Lung (tissue), 12 donors: ENCODE results near the gene FAT1. TPM values are rescaled to one million over a fixed set of nuclear protein-coding genes. Genes with fewer than 3 reads are reported as not detected.

Experiments used
- ATAC-seq: fragments of 200-7000 bp; cut with Tn5 transposase; one replicate; pipeline ENCODE4 v1.9.1; 2020; ENCODE audit warnings: moderate number of reproducible peaks; ENCODE audit not compliant: insufficient read depth, low FRiP score
- DNase-seq, 3 donors: peaks; one replicate each; pipeline ENCODE4 v3.0.0-alpha.2; 2013 to 2017
- H3K27ac ChIP-seq, 2 donors: one replicate each; pipeline ENCODE4 v1.5.1; 2013; ENCODE audit warnings: mild to moderate bottlenecking in 2 of 2, moderate library complexity in 2 of 2, control low read depth in 1 of 2, inconsistent platforms in 1 of 2, low read depth in 1 of 2, low read length in 1 of 2
- H3K27me3 ChIP-seq, 3 donors: one replicate each; pipeline ENCODE4 v1.5.1; 2013; ENCODE audit warnings: low read length in 2 of 3; ENCODE audit not compliant: control insufficient read depth in 3 of 3, insufficient read depth in 3 of 3
- H3K36me3 ChIP-seq, 4 donors: one replicate each; pipeline ENCODE4 v1.5.1; 2013; ENCODE audit warnings: low read length in 4 of 4, mild to moderate bottlenecking in 1 of 4, moderate library complexity in 1 of 4; ENCODE audit not compliant: control insufficient read depth in 4 of 4, insufficient read depth in 4 of 4
- H3K4me1 ChIP-seq, 5 donors: one replicate each; pipeline ENCODE4 v1.5.1; 2013; ENCODE audit warnings: low read length in 5 of 5, mild to moderate bottlenecking in 2 of 5, moderate library complexity in 1 of 5; ENCODE audit not compliant: control insufficient read depth in 5 of 5, insufficient read depth in 5 of 5
- H3K4me3 ChIP-seq: one replicate; pipeline ENCODE4 v1.5.1; 2013; ENCODE audit warnings: mild to moderate bottlenecking, control low read depth, moderate library complexity
- H3K9ac ChIP-seq, 2 donors: one replicate each; pipeline ENCODE4 v1.5.1; 2013; ENCODE audit warnings: low read length in 2 of 2, control low read depth in 1 of 2; ENCODE audit not compliant: insufficient read depth in 1 of 2
- H3K9me3 ChIP-seq, 4 donors: one replicate each; pipeline ENCODE4 v1.5.1; 2013; ENCODE audit warnings: low read length in 3 of 4, mild to moderate bottlenecking in 1 of 4, moderate library complexity in 1 of 4; ENCODE audit not compliant: control insufficient read depth in 4 of 4, insufficient read depth in 3 of 4
- CTCF ChIP-seq: IDR thresholded peaks from 2 replicates; pipeline ENCODE4 v1.5.1; 2012; ENCODE audit warnings: mild to moderate bottlenecking; ENCODE audit errors: control extremely low read depth, extremely low read depth
- WGBS, 2 donors: extraction: QIAGEN DNeasy Blood & Tissue Kit; methylation state at CpG; one replicate each; pipeline ENCODE4 v1.1.7; 2013; 5-methylcytosine and 5-hydroxymethylcytosine counted together
- polyA plus RNA-seq, 2 donors: library from polyadenylated mRNA; stranded (reverse); fragments of 200-250 nt; gene quantifications; one replicate each; pipeline ENCODE4 v1.2.1, GENCODE V29; 2013
- total RNA-seq, 2 donors: library from RNA; depleted of rRNA in 1 of 2; stranded (reverse); fragments of >200 nt in 1 of 2; gene quantifications; one replicate each; pipeline ENCODE4 v1.2.1, GENCODE V29; 2014 to 2021
- donor health status: control.
- donor health status: control.
- donor health status: Bipolar disorder and iron deficiency.
- donor health status: healthy.
- donor health status: DM: yes; HTN: yes; CAD: no.

The FAT1 gene
- total and polyA plus RNA-seq, 4 donors = 19.4 to 318 (median 72.3) TPM

GRCh38 chr4:186557061-186557460 lies 166.6 kb downstream of the FAT1 start:
- WGBS, 2 donors = 59 to 65% methylated on average over 7 of the region's 7 CpGs

GRCh38 chr4:186554914-186555827 lies 168.5 kb downstream of the FAT1 start, which contains the start of gene MTNR1A:
MTNR1A (minus strand) TSS chr4:186555567; CDS start chr4:186555365, 202 bp downstream.
- Histone ChIP-seq H3K4me1 (peaks cover 0 to 6% (median 3%) of the 10 kb centered on the region in 5 donors), H3K27me3 (peaks cover 0 to 47% (median 33%) of the 10 kb centered on the region in 3 donors), H3K36me3 (no peaks in the 10 kb centered on the region), H3K9ac (no peak within 1 kb of the TSS), H3K27ac (no peak within 1 kb of the TSS), H3K9me3 (peaks cover 0 to 2% (median 0%) of the 10 kb centered on the region in 4 donors), H3K4me3 (peak within 1 kb of the TSS; percentile 4)
- 5 to 7% methylated on average over 72 to 91 of the region's 91 CpGs for WGBS, 2 donors
- no peak for TF ChIP-seq CTCF
- ATAC-seq (no peak), DNase-seq (peak; percentile 20 to 32 (median 22))

More at GRCh38 chr4:186557061-186557460, 166.6 kb downstream of the FAT1 start:
- peaks cover 0 to 33% (median 25%) of the 10 kb centered on the region in 3 donors for H3K27me3 ChIP-seq
- H3K4me1 ChIP-seq = peaks cover 0 to 6% (median 3%) of the 10 kb centered on the region in 5 donors
- TF ChIP-seq CTCF = no peak
- H3K36me3 ChIP-seq = no peaks in the 10 kb centered on the region
- H3K9me3 ChIP-seq = peaks cover 0 to 2% (median 0%) of the 10 kb centered on the region in 4 donors
- ATAC-seq (no peak), DNase-seq (no peak)
- H3K27ac ChIP-seq = no peak overlapping the region
- no peak overlapping the region for H3K9ac ChIP-seq
- H3K4me3 ChIP-seq = no peak overlapping the region

- Histone ChIP-seq H3K4me3 (no peak overlapping the region), H3K27me3 (peaks cover 0 to 48% (median 39%) of the 10 kb centered on the region in 3 donors), H3K36me3 (no peaks in the 10 kb centered on the region), H3K4me1 (peaks cover 0 to 6% (median 3%) of the 10 kb centered on the region in 5 donors), H3K27ac (no peak overlapping the region), H3K9ac (no peak overlapping the region), H3K9me3 (peaks cover 0 to 2% (median 0%) of the 10 kb centered on the region in 4 donors)
- WGBS, 2 donors = 3 to 7% methylated on average over 12 of the region's 12 CpGs
- ATAC-seq (no peak), DNase-seq (peak; percentile 39 to 69 (median 47))
- no peak for TF ChIP-seq CTCF
Observed at GRCh38 chr4:186554539-186554913, 169.1 kb downstream of the FAT1 start.
